GM18873 (cell line): Measurements from ENCODE around the gene LBX1.

Experiments used
- ATAC-seq: cut with Tn5 transposase; IDR thresholded peaks from one replicate; pipeline ENCODE4 v1.9.1; 2021; ENCODE audit warnings: mild to moderate bottlenecking, moderate library complexity, moderate number of reproducible peaks; ENCODE audit not compliant: unreplicated experiment, low FRiP score

LBX1 gene

GRCh38 chr10:101244321-101245050, 15.2 kb upstream of the LBX1 start:
- ATAC-seq = no peak

GRCh38 chr10:101241840-101242707, 12.8 kb upstream of the LBX1 start:
- ATAC-seq = no peak

- no peak for ATAC-seq
These were observed 9.5 kb upstream of the LBX1 start for GRCh38 chr10:101238732-101239105.

GRCh38 chr10:101237982-101238731, 8.9 kb upstream of the LBX1 start:
- ATAC-seq = no peak

GRCh38 chr10:101237081-101237981, 8.1 kb upstream of the LBX1 start:
- ATAC-seq = no peak

- ATAC-seq = no peak
These were observed 7.3 kb upstream of the LBX1 start for GRCh38 chr10:101236376-101237080.

- ATAC-seq = no peak
These were observed 6.5 kb upstream of the LBX1 start for GRCh38 chr10:101235766-101236165.

GRCh38 chr10:101234333-101234732, 5.1 kb upstream of the LBX1 start:
- ATAC-seq = no peak

GRCh38 chr10:101233863-101234262, 4.6 kb upstream of the LBX1 start:
- ATAC-seq = no peak

GRCh38 chr10:101233443-101233842, 4.2 kb upstream of the LBX1 start:
- ATAC-seq = no peak

GRCh38 chr10:101231912-101232689, 2.8 kb upstream of the LBX1 start:
- no peak for ATAC-seq

GRCh38 chr10:101231092-101231491, 1.8 kb upstream of the LBX1 start:
- ATAC-seq = no peak

- no peak for ATAC-seq
These were observed 1.1 kb upstream of the LBX1 start for GRCh38 chr10:101230183-101230917.

GRCh38 chr10:101228966-101229265, 347 bp downstream of the LBX1 start:
- no peak for ATAC-seq

- ATAC-seq = no peak
These were observed 904 bp downstream of the LBX1 start for GRCh38 chr10:101228153-101228965.

- ATAC-seq = no peak
These were observed 1.7 kb downstream of the LBX1 start for GRCh38 chr10:101227429-101228152.
